CD14-positive monocyte (primary cell): ENCODE results near the gene HLA-DOB. TPM values are rescaled to one million over a fixed set of nuclear protein-coding genes. Genes with fewer than 3 reads are reported as not detected.

ENCODE experiments used
- DNase-seq, 3 donors: peaks; one replicate each; pipeline ENCODE4 v3.0.0-alpha.2; 2011 to 2022
- H2AFZ ChIP-seq: 2 replicates; pipeline ENCODE4 v1.6.0; 2012; ENCODE audit warnings: mild to moderate bottlenecking, low read depth, low read length, inconsistent platforms; ENCODE audit not compliant: insufficient read depth, poor library complexity, severe bottlenecking
- H3K27ac ChIP-seq, 2 donors: 1 replicate in 1 of 2; 2 replicates in 1 of 2; pipeline ENCODE4 v1.5.1; 2012 to 2013; ENCODE audit warnings: low read length in 2 of 2, control low read depth in 1 of 2, inconsistent platforms in 1 of 2, low read depth in 1 of 2, mild to moderate bottlenecking in 1 of 2
- H3K27me3 ChIP-seq, 2 donors: one replicate each; pipeline versions ENCODE4 v1.6.0 to v1.6.1; 2011 to 2013; ENCODE audit warnings: low read length in 2 of 2; ENCODE audit not compliant: control insufficient read depth in 2 of 2, insufficient read depth in 2 of 2
- H3K36me3 ChIP-seq, 2 donors: replicated peaks in 1 of 2; 1 replicate in 1 of 2; 2 replicates in 1 of 2; pipeline versions ENCODE4 v1.5.1 to v1.6.1; 2012 to 2013; ENCODE audit warnings: low read length in 2 of 2, control low read depth in 1 of 2, inconsistent platforms in 1 of 2, mild to moderate bottlenecking in 1 of 2; ENCODE audit not compliant: insufficient read depth in 2 of 2, control insufficient read depth in 1 of 2
- H3K4me1 ChIP-seq, 2 donors: 1 replicate in 1 of 2; 2 replicates in 1 of 2; pipeline versions ENCODE4 v1.5.1 to v1.6.1; 2012 to 2013; ENCODE audit warnings: low read length in 2 of 2, control low read depth in 1 of 2, inconsistent platforms in 1 of 2, mild to moderate bottlenecking in 1 of 2, moderate library complexity in 1 of 2; ENCODE audit not compliant: insufficient read depth in 2 of 2, control insufficient read depth in 1 of 2
- H3K4me2 ChIP-seq: replicated peaks from 2 replicates; pipeline ENCODE3; 2012; ENCODE audit warnings: low read length, moderate library complexity, mild to moderate bottlenecking; ENCODE audit not compliant: poor library complexity, severe bottlenecking; ENCODE audit errors: extremely low read depth
- H3K4me3 ChIP-seq, 3 experiments: fragments of 200-600 bp in 1 of 3; sonication (generic) in 1 of 3; replicated peaks in 1 of 3; 1 replicate in 2 of 3; 2 replicates in 1 of 3; pipeline ENCODE4 v1.5.1; 2011 to 2013; ENCODE audit warnings: low read length in 3 of 3, mild to moderate bottlenecking in 3 of 3, control low read depth in 2 of 3, low read depth in 2 of 3, inconsistent platforms in 1 of 3, moderate library complexity in 1 of 3
- H3K79me2 ChIP-seq: 2 replicates; pipeline ENCODE4 v1.6.0; 2012; ENCODE audit warnings: mild to moderate bottlenecking, control low read depth, inconsistent platforms, low read length, moderate library complexity; ENCODE audit not compliant: insufficient read depth
- H3K9ac ChIP-seq: 2 replicates; pipeline ENCODE4 v1.6.0; 2017; ENCODE audit warnings: low read length, mild to moderate bottlenecking; ENCODE audit not compliant: insufficient read depth, poor library complexity, severe bottlenecking
- H3K9me3 ChIP-seq, 2 donors: replicated peaks in 1 of 2; 1 replicate in 1 of 2; 2 replicates in 1 of 2; pipeline versions ENCODE4 v1.5.1 to v1.6.1; 2012 to 2013; ENCODE audit warnings: low read length in 2 of 2, control low read depth in 1 of 2; ENCODE audit not compliant: control insufficient read depth in 1 of 2, insufficient read depth in 1 of 2
- H4K20me1 ChIP-seq: 2 replicates; pipeline ENCODE4 v1.6.0; 2012; ENCODE audit warnings: mild to moderate bottlenecking, low read length, control low read depth, moderate library complexity; ENCODE audit not compliant: insufficient read depth
- H3K27ac Mint-ChIP-seq, 7 donors: one replicate each; pipeline ENCODE4 v1.8.0; 2020; ENCODE audit warnings: mild to moderate bottlenecking in 7 of 7, mixed read lengths in 7 of 7, moderate library complexity in 6 of 7, inconsistent platforms in 2 of 7
- H3K27me3 Mint-ChIP-seq, 3 donors: one replicate each; pipeline ENCODE4 v1.8.0; 2021 to 2022; ENCODE audit warnings: low read depth in 3 of 3, mild to moderate bottlenecking in 3 of 3, mixed read lengths in 3 of 3, moderate library complexity in 3 of 3, inconsistent platforms in 1 of 3
- H3K36me3 Mint-ChIP-seq, 2 donors: one replicate each; pipeline ENCODE4 v1.8.0; 2020; ENCODE audit warnings: mixed read lengths in 2 of 2, inconsistent platforms in 1 of 2, mild to moderate bottlenecking in 1 of 2
- H3K4me1 Mint-ChIP-seq: one replicate; pipeline ENCODE4 v1.8.0; 2020; ENCODE audit warnings: mild to moderate bottlenecking, mixed read lengths
- H3K4me3 Mint-ChIP-seq, 2 donors: one replicate each; pipeline ENCODE4 v1.8.0; 2020; ENCODE audit warnings: mild to moderate bottlenecking in 2 of 2, mixed read lengths in 2 of 2, moderate library complexity in 1 of 2
- H3K9me3 Mint-ChIP-seq, 7 donors: one replicate each; pipeline ENCODE4 v1.8.0; 2020 to 2022; ENCODE audit warnings: mixed read lengths in 7 of 7, mild to moderate bottlenecking in 6 of 7, moderate library complexity in 6 of 7, inconsistent platforms in 2 of 7
- WGBS: methylation state at CpG from one replicate; pipeline ENCODE4 v1.1.5; 2013; ENCODE audit warnings: missing lambda C conversion rate; ENCODE audit not compliant: insufficient coverage; 5-methylcytosine and 5-hydroxymethylcytosine counted together
- intact Hi-C, 2 donors: fragments of 100-400 bp; cut with micrococcal nuclease; formaldehyde crosslinking; loops; one replicate each; pipeline versions ENCODE4 v1.15.0 to v1.15.1; 2023
- polyA plus RNA-seq, 3 donors: library from polyadenylated mRNA; depleted of rRNA in 1 of 3; unstranded in 2 of 3; stranded (reverse) in 1 of 3; fragments of 300-500 nt in 2 of 3; fragments of >200 nt in 1 of 3; fragmentation: Illumina TruSeq in 2 of 3; gene quantifications; 1 replicate in 2 of 3; 2 replicates in 1 of 3; pipeline ENCODE4 v1.2.3, GENCODE V29; 2012 to 2021
- TF ChIP-seq, protein P1 (sequence below): fragments of 200-600 bp; IDR thresholded peaks from one replicate; pipeline ENCODE4 v1.8.0; 2022; ENCODE audit warnings: antibody characterized with exemption, mild to moderate bottlenecking

HLA-DOB gene
- polyA plus RNA-seq, 3 donors: 0.25 to 6.2 (median 0.64) TPM

- WGBS: no CpG with 5 or more reads among the region's 2 CpGs
- Histone ChIP-seq H3K9ac (no peak overlapping the region), H4K20me1 (no peaks in the 10 kb centered on the region), H3K4me1 (peaks cover 11 to 14% of the 10 kb centered on the region in 2 donors), H3K9me3 (no peaks in the 10 kb centered on the region), H3K27ac (no peak overlapping the region), H2AFZ (no peak overlapping the region), H3K4me2 (no peak overlapping the region), H3K36me3 (no peaks in the 10 kb centered on the region), H3K27me3 (no peaks in the 10 kb centered on the region), H3K79me2 (no peaks in the 10 kb centered on the region), H3K4me3 (no peak overlapping the region)
- peak in 2 of 3 donors; percentile 15 to 59 for DNase-seq
- H3K27me3 Mint-ChIP-seq: peaks cover 0 to 1% (median 0%) of the 10 kb centered on the region in 3 donors
- TF ChIP-seq, protein P1, sequence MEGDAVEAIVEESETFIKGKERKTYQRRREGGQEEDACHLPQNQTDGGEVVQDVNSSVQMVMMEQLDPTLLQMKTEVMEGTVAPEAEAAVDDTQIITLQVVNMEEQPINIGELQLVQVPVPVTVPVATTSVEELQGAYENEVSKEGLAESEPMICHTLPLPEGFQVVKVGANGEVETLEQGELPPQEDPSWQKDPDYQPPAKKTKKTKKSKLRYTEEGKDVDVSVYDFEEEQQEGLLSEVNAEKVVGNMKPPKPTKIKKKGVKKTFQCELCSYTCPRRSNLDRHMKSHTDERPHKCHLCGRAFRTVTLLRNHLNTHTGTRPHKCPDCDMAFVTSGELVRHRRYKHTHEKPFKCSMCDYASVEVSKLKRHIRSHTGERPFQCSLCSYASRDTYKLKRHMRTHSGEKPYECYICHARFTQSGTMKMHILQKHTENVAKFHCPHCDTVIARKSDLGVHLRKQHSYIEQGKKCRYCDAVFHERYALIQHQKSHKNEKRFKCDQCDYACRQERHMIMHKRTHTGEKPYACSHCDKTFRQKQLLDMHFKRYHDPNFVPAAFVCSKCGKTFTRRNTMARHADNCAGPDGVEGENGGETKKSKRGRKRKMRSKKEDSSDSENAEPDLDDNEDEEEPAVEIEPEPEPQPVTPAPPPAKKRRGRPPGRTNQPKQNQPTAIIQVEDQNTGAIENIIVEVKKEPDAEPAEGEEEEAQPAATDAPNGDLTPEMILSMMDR: no peak
- peaks cover 19% of the 10 kb centered on the region for H3K4me1 Mint-ChIP-seq
- H3K4me3 Mint-ChIP-seq: no peak overlapping the region
- H3K36me3 Mint-ChIP-seq: peaks cover 0 to 24% of the 10 kb centered on the region in 2 donors
- H3K27ac Mint-ChIP-seq: peak overlapping the region in 1 of 7 donors; percentile 55
- no peaks in the 10 kb centered on the region for H3K9me3 Mint-ChIP-seq
- intact Hi-C loops: no loop called here
These were observed 806 bp downstream of the HLA-DOB start for GRCh38 chr6:32815996-32816395.

- Histone ChIP-seq H3K4me2 (no peak overlapping the region), H3K9ac (no peak overlapping the region)
These were observed 1.7 kb downstream of the HLA-DOB start for GRCh38 chr6:32815115-32815514.

More at GRCh38 chr6:32815115-32815514, 1.7 kb downstream of the HLA-DOB start:
- H3K9me3 ChIP-seq: no peaks in the 10 kb centered on the region
- peaks cover 16% of the 10 kb centered on the region for H3K4me1 Mint-ChIP-seq
- intact Hi-C loops: no loop called here
- peaks cover 9 to 12% of the 10 kb centered on the region in 2 donors for H3K4me1 ChIP-seq
- no peaks in the 10 kb centered on the region for H3K27me3 ChIP-seq
- no peak overlapping the region for H3K27ac Mint-ChIP-seq
- TF ChIP-seq, protein P1: no peak
- DNase-seq: no peak
- no peak overlapping the region for H3K27ac ChIP-seq
- no peak overlapping the region for H2AFZ ChIP-seq
- H3K4me3 ChIP-seq: no peak overlapping the region
- 80% methylated on average over 3 of the region's 5 CpGs for WGBS
- H3K36me3 Mint-ChIP-seq: peaks cover 0 to 24% of the 10 kb centered on the region in 2 donors
- no peaks in the 10 kb centered on the region for H3K79me2 ChIP-seq
- no peaks in the 10 kb centered on the region for H4K20me1 ChIP-seq
- no peaks in the 10 kb centered on the region for H3K9me3 Mint-ChIP-seq
- H3K36me3 ChIP-seq: no peaks in the 10 kb centered on the region
- no peak overlapping the region for H3K4me3 Mint-ChIP-seq
- peaks cover 0 to 1% (median 0%) of the 10 kb centered on the region in 3 donors for H3K27me3 Mint-ChIP-seq
